SK-N-SH (cell line): Measurements from ENCODE around the gene BOLA3. TPM values are rescaled to one million over a fixed set of nuclear protein-coding genes. Genes with fewer than 3 reads are reported as not detected.

ENCODE experiments used
- CTCF ChIA-PET: fragments of 300-600, 350-600 bp; formaldehyde crosslinking; extraction: SDS; loops from one replicate; lab custom pipeline; 2021; lab: Yijun Ruan, JAX
- POLR2A ChIA-PET: fragments of 350-600 bp; sonication (Branson Sonifier 250); formaldehyde crosslinking; extraction: SDS; loops from one replicate; lab custom pipeline; 2020; ENCODE audit warnings: antibody characterized with exemption, inconsistent platforms; lab: Yijun Ruan, JAX
- DNase-seq: peaks from one replicate; pipeline ENCODE4 v3.0.0; 2012
- H2AFZ ChIP-seq: fragments of 200-600 bp; sonication (generic); 2 replicates; pipeline ENCODE4 v1.8.1; 2016; ENCODE audit warnings: antibody characterized with exemption, mild to moderate bottlenecking, low read depth
- H3F3A ChIP-seq: fragments of 200-600 bp; sonication (generic); replicated peaks from 2 replicates; pipeline ENCODE3; 2016; ENCODE audit warnings: antibody characterized with exemption, mild to moderate bottlenecking; ENCODE audit not compliant: insufficient read depth
- H3K27ac ChIP-seq, 2 experiments: fragments of 200-500 bp in 1 of 2; fragments of 200-600 bp in 1 of 2; sonication (Bioruptor generic) in 1 of 2; sonication (generic), shearing (Covaris generic) in 1 of 2; 2 replicates each; pipeline versions ENCODE4 v1.5.1 to v1.6.1; 2014 to 2016; ENCODE audit warnings: low read depth in 2 of 2, inconsistent platforms in 1 of 2, low read length in 1 of 2, mild to moderate bottlenecking in 1 of 2, mixed read lengths in 1 of 2
- H3K27me3 ChIP-seq: fragments of 200-600 bp; sonication (generic), shearing (Covaris generic); 2 replicates; pipeline ENCODE4 v1.6.1; 2016; ENCODE audit warnings: mixed run types; ENCODE audit not compliant: insufficient read depth
- H3K36me3 ChIP-seq, 2 experiments: fragments of 200-500 bp in 1 of 2; fragments of 200-600 bp in 1 of 2; sonication (Bioruptor generic) in 1 of 2; sonication (generic) in 1 of 2; replicated peaks in 1 of 2; 2 replicates each; pipeline versions ENCODE3 to v1.5.1; 2014 to 2016; ENCODE audit warnings: low read length in 1 of 2, mild to moderate bottlenecking in 1 of 2; ENCODE audit not compliant: insufficient read depth in 2 of 2, control insufficient read depth in 1 of 2
- H3K4me1 ChIP-seq, 2 experiments: fragments of 200-500 bp in 1 of 2; fragments of 200-600 bp in 1 of 2; sonication (Bioruptor generic) in 1 of 2; sonication (generic), shearing (Covaris generic) in 1 of 2; 2 replicates each; pipeline versions ENCODE4 v1.5.1 to v1.6.1; 2014 to 2016; ENCODE audit warnings: low read depth in 1 of 2, low read length in 1 of 2, mixed run types in 1 of 2; ENCODE audit not compliant: insufficient read depth in 2 of 2, control insufficient read depth in 1 of 2
- H3K4me2 ChIP-seq: fragments of 200-600 bp; sonication (generic), shearing (Covaris generic); 2 replicates; pipeline ENCODE4 v1.6.1; 2017; ENCODE audit warnings: mixed run types
- H3K4me3 ChIP-seq, 2 experiments: fragments of 200-500 bp in 1 of 2; fragments of 200-600 bp in 1 of 2; sonication (Bioruptor generic) in 1 of 2; sonication (generic), shearing (Covaris generic) in 1 of 2; 2 replicates each; pipeline versions ENCODE4 v1.5.1 to v1.8.1; 2014 to 2016; ENCODE audit warnings: low read depth in 2 of 2, inconsistent platforms in 1 of 2, low read length in 1 of 2, mild to moderate bottlenecking in 1 of 2, mixed read lengths in 1 of 2, moderate library complexity in 1 of 2
- H3K79me2 ChIP-seq: fragments of 200-600 bp; sonication (generic); 2 replicates; pipeline ENCODE4 v1.8.1; 2017; ENCODE audit warnings: mild to moderate bottlenecking; ENCODE audit not compliant: insufficient read depth
- H3K9ac ChIP-seq: fragments of 200-600 bp; sonication (generic); 2 replicates; pipeline ENCODE4 v1.6.1; 2017; ENCODE audit warnings: mixed run types
- H3K9me2 ChIP-seq: fragments of 200-600 bp; sonication (generic); 2 replicates; pipeline ENCODE4 v1.6.1; 2017; ENCODE audit warnings: mixed run types
- H3K9me3 ChIP-seq: fragments of 200-600 bp; sonication (generic); 2 replicates; pipeline ENCODE4 v1.6.1; 2017; ENCODE audit warnings: mixed run types, mild to moderate bottlenecking, moderate library complexity
- H4K20me1 ChIP-seq: fragments of 200-600 bp; sonication (generic); 2 replicates; pipeline ENCODE4 v1.6.1; 2017; ENCODE audit warnings: mild to moderate bottlenecking, mixed run types; ENCODE audit not compliant: insufficient read depth
- ELF1 ChIP-seq: IDR thresholded peaks from 2 replicates; pipeline ENCODE4 v1.4.0; 2012
- EZH2phosphoT487 ChIP-seq: fragments of 200-600 bp; sonication (generic); IDR thresholded peaks from 2 replicates; pipeline ENCODE4 v1.6.1; 2017; ENCODE audit warnings: low read depth, mixed run types, mild to moderate bottlenecking, antibody characterized with exemption, moderate library complexity, borderline replicate concordance
- FOSL2 ChIP-seq: IDR thresholded peaks from 2 replicates; pipeline ENCODE4 v1.4.0; 2012; ENCODE audit warnings: low read depth, mild to moderate bottlenecking, moderate library complexity, borderline replicate concordance
- FOXJ3 ChIP-seq: sonication (generic); formaldehyde crosslinking; IDR thresholded peaks from 2 replicates; pipeline ENCODE4 v1.5.1; 2020; ENCODE audit warnings: mild to moderate bottlenecking, missing genetic modification reagents
- JUND ChIP-seq: IDR thresholded peaks from 2 replicates; pipeline ENCODE4 v1.4.0; 2012
- NFIC ChIP-seq: IDR thresholded peaks from 2 replicates; pipeline ENCODE4 v1.4.0; 2012; ENCODE audit warnings: borderline replicate concordance
- NRF1 ChIP-seq: IDR thresholded peaks from 2 replicates; pipeline ENCODE4 v1.6.1; 2012; ENCODE audit warnings: low read depth, mild to moderate bottlenecking, low read length
- POLR2AphosphoS5 ChIP-seq: IDR thresholded peaks from 2 replicates; pipeline ENCODE4 v1.6.1; 2012; ENCODE audit warnings: low read depth, low read length
- RAD21 ChIP-seq: IDR thresholded peaks from 2 replicates; pipeline ENCODE4 v1.6.1; 2012; ENCODE audit warnings: mild to moderate bottlenecking, low read length
- RCOR1 ChIP-seq: fragments of 150-350 bp; IDR thresholded peaks from 2 replicates; pipeline ENCODE4 v1.6.1; 2017; ENCODE audit warnings: antibody characterized with exemption, low read length
- RFX5 ChIP-seq: IDR thresholded peaks from 2 replicates; pipeline ENCODE4 v1.6.1; 2012; ENCODE audit warnings: mild to moderate bottlenecking, improper control_type of control experiment, low read length
- RXRA ChIP-seq: IDR thresholded peaks from 2 replicates; pipeline ENCODE4 v1.4.0; 2012; ENCODE audit warnings: low read depth, mild to moderate bottlenecking, borderline replicate concordance
- SIN3A ChIP-seq: IDR thresholded peaks from 2 replicates; pipeline ENCODE4 v1.6.1; 2012; ENCODE audit warnings: low read depth, mild to moderate bottlenecking, low read length, moderate library complexity, borderline replicate concordance
- SMC3 ChIP-seq: IDR thresholded peaks from 2 replicates; pipeline ENCODE4 v1.6.1; 2012; ENCODE audit warnings: low read depth, low read length, improper control_type of control experiment
- TAF1 ChIP-seq: IDR thresholded peaks from 2 replicates; pipeline ENCODE4 v1.6.1; 2012; ENCODE audit warnings: low read depth, mild to moderate bottlenecking, low read length, moderate library complexity, borderline replicate concordance
- TCF12 ChIP-seq: IDR thresholded peaks from 2 replicates; pipeline ENCODE4 v1.4.0; 2012
- TEAD4 ChIP-seq: IDR thresholded peaks from 2 replicates; pipeline ENCODE4 v1.4.0; 2012; ENCODE audit warnings: mild to moderate bottlenecking, borderline replicate concordance; ENCODE audit not compliant: insufficient read depth
- USF1 ChIP-seq: IDR thresholded peaks from 2 replicates; pipeline ENCODE4 v1.4.0; 2012; ENCODE audit warnings: low read depth, borderline replicate concordance
- USF2 ChIP-seq: fragments of 150-350 bp; IDR thresholded peaks from 2 replicates; pipeline ENCODE4 v1.6.1; 2017; ENCODE audit warnings: antibody characterized with exemption, low read length, low read depth, borderline replicate concordance
- ZBTB33 ChIP-seq: IDR thresholded peaks from 2 replicates; pipeline ENCODE4 v1.4.0; 2012; ENCODE audit warnings: low read depth, borderline replicate concordance
- WGBS: methylation state at CpG from one replicate; pipeline ENCODE4 v1.1.6; 2017; ENCODE audit warnings: low lambda C conversion rate; 5-methylcytosine and 5-hydroxymethylcytosine counted together
- polyA plus RNA-seq, 3 experiments: library from polyadenylated mRNA; depleted of rRNA; stranded (reverse); fragments of >200 nt; gene quantifications; 2 replicates each; pipeline ENCODE4 v1.2.3, GENCODE V29; 2012

Gene BOLA3
- polyA plus RNA-seq, 1 of the 3 experiments (the other 2 are of a cell fraction): 90.1 TPM

GRCh38 chr2:74096052-74096451 is 51.7 kb downstream of the BOLA3 start:
- H3K9me2 ChIP-seq: no peaks in the 10 kb centered on the region
- no peaks in the 10 kb centered on the region for H3K4me1 ChIP-seq
- H3K79me2 ChIP-seq: no peaks in the 10 kb centered on the region
- TF ChIP-seq NFIC: no peak
- TF ChIP-seq TEAD4: no peak
- TF ChIP-seq RFX5: no peak
- TF ChIP-seq FOSL2: no peak
- TF ChIP-seq ELF1: no peak
- TF ChIP-seq ZBTB33: no peak
- no peak for TF ChIP-seq TAF1
- TF ChIP-seq RAD21: no peak
- TF ChIP-seq JUND: no peak
- no peak for TF ChIP-seq POLR2AphosphoS5
- no peak for TF ChIP-seq NRF1
- TF ChIP-seq RCOR1: no peak
- TF ChIP-seq EZH2phosphoT487: no peak
- TF ChIP-seq TCF12: no peak
- no peak for TF ChIP-seq USF1
- no peak for TF ChIP-seq FOXJ3 (CRISPR knock-in tag)
- TF ChIP-seq SMC3: no peak
- no peaks in the 10 kb centered on the region for H3K27me3 ChIP-seq
- H3K9ac ChIP-seq: no peak overlapping the region
- no peak overlapping the region for H2AFZ ChIP-seq
- no peaks in the 10 kb centered on the region for H3F3A ChIP-seq
- H3K36me3 ChIP-seq: peaks cover 0 to 55% of the 10 kb centered on the region in 2 experiments
- no peaks in the 10 kb centered on the region for H4K20me1 ChIP-seq
- ChIA-PET POLR2A (no interaction called here), CTCF (interaction anchor here (0.6 kb wide), 1 partner anchor 1369 kb away, joined by 3 read pairs; no protein-coding TSS in a partner anchor)
- DNase-seq: no peak
- H3K4me2 ChIP-seq: no peak overlapping the region
- no peak overlapping the region for H3K4me3 ChIP-seq
- WGBS: 98% methylated on average over 2 of the region's 2 CpGs
- no peaks in the 10 kb centered on the region for H3K9me3 ChIP-seq
- H3K27ac ChIP-seq: no peak overlapping the region

- H3K79me2 ChIP-seq: no peaks in the 10 kb centered on the region
- CTCF ChIA-PET: interaction anchor here (0.6 kb wide), 2 partner anchors 267 to 1369 kb away, joined by 3 read pairs; partner anchors contain the start of gene STAMBP
- no peak for DNase-seq
- no peak overlapping the region for H3K4me2 ChIP-seq
- no peak overlapping the region for H3K4me3 ChIP-seq
- no peaks in the 10 kb centered on the region for H3K4me1 ChIP-seq
- 84% methylated on average over 3 of the region's 3 CpGs for WGBS
- TF ChIP-seq ELF1 (no peak), RXRA (no peak), TEAD4 (no peak), SIN3A (no peak), FOSL2 (no peak), USF2 (no peak)
- TF ChIP-seq, all 33 proteins: peak for 0
- Histone ChIP-seq H3K9me3 (no peaks in the 10 kb centered on the region), H3F3A (no peaks in the 10 kb centered on the region), H3K9ac (no peak overlapping the region), H3K36me3 (peaks cover 0 to 55% of the 10 kb centered on the region in 2 experiments), H2AFZ (no peak overlapping the region), H4K20me1 (no peaks in the 10 kb centered on the region), H3K27me3 (no peaks in the 10 kb centered on the region), H3K9me2 (no peaks in the 10 kb centered on the region), H3K27ac (no peak overlapping the region)
- POLR2A ChIA-PET: no interaction called here
These were observed 52.1 kb downstream of the BOLA3 start for GRCh38 chr2:74095632-74096031.
